HUES6 (cell line): ENCODE data around the gene UROD.
"Not testable (repeated sequence)": the region's sequence is repeated elsewhere in the genome, so short reads cannot be mapped to it uniquely, and the experiment has no call there.

Source experiments
- H3K27ac ChIP-seq: 2 replicates; pipeline ENCODE4 v1.7.0; 2013; ENCODE audit warnings: low read depth, mild to moderate bottlenecking, low read length, inconsistent platforms
- H3K27me3 ChIP-seq: 2 replicates; pipeline ENCODE4 v1.6.1; 2013; ENCODE audit warnings: low read length; ENCODE audit not compliant: control insufficient read depth, insufficient read depth
- H3K36me3 ChIP-seq: 2 replicates; pipeline ENCODE4 v1.6.1; 2013; ENCODE audit warnings: low read length; ENCODE audit not compliant: control insufficient read depth, insufficient read depth
- H3K4me1 ChIP-seq: 2 replicates; pipeline ENCODE4 v1.6.1; 2013; ENCODE audit warnings: low read length; ENCODE audit not compliant: control insufficient read depth, insufficient read depth
- H3K4me3 ChIP-seq: 2 replicates; pipeline ENCODE4 v1.5.1; 2013; ENCODE audit warnings: low read depth, low read length
- H3K9ac ChIP-seq: one replicate; pipeline ENCODE4 v1.6.1; 2013; ENCODE audit warnings: mild to moderate bottlenecking, low read length
- H3K9me3 ChIP-seq: 2 replicates; pipeline ENCODE4 v1.6.1; 2013; ENCODE audit warnings: low read depth, low read length; ENCODE audit not compliant: control insufficient read depth, insufficient read depth

Gene UROD

GRCh38 chr1:44995467-44996238, 16.4 kb upstream of the UROD start:
- Histone ChIP-seq H3K9me3 (no peaks in the 10 kb centered on the region), H3K36me3 (no peaks in the 10 kb centered on the region), H3K9ac (no peak overlapping the region), H3K4me3 (no peak overlapping the region), H3K27ac (no peak overlapping the region), H3K27me3 (no peaks in the 10 kb centered on the region), H3K4me1 (peaks cover 4% of the 10 kb centered on the region; the same call in 1 of the 2 replicates)

- Histone ChIP-seq H3K4me3 (no peak overlapping the region), H3K27me3 (no peaks in the 10 kb centered on the region), H3K36me3 (peaks cover 25% of the 10 kb centered on the region), H3K27ac (no peak overlapping the region), H3K9me3 (no peaks in the 10 kb centered on the region), H3K9ac (no peak overlapping the region), H3K4me1 (peaks cover 4% of the 10 kb centered on the region; the same call in 1 of the 2 replicates)
Measured at GRCh38 chr1:44999232-44999631, 12.8 kb upstream of the UROD start.

- Histone ChIP-seq H3K27me3 (no peaks in the 10 kb centered on the region), H3K36me3 (peaks cover 43% of the 10 kb centered on the region), H3K4me3 (no peak overlapping the region), H3K27ac (no peak overlapping the region), H3K4me1 (peaks cover 4% of the 10 kb centered on the region; the same call in 1 of the 2 replicates), H3K9me3 (no peaks in the 10 kb centered on the region), H3K9ac (no peak overlapping the region)
Measured at GRCh38 chr1:45001011-45001481, 11.0 kb upstream of the UROD start.

GRCh38 chr1:45001576-45001975, 10.5 kb upstream of the UROD start:
- not testable (repeated sequence) for H3K9me3 ChIP-seq, H3K4me3 ChIP-seq, H3K27ac ChIP-seq, H3K4me1 ChIP-seq, H3K9ac ChIP-seq, H3K27me3 ChIP-seq
- peaks cover 44% of the 10 kb centered on the region for H3K36me3 ChIP-seq

GRCh38 chr1:45002650-45003645, 9.1 kb upstream of the UROD start:
- Histone ChIP-seq H3K27me3 (no peaks in the 10 kb centered on the region), H3K4me3 (no peak overlapping the region), H3K4me1 (peaks cover 4% of the 10 kb centered on the region; the same call in 1 of the 2 replicates), H3K9me3 (no peaks in the 10 kb centered on the region), H3K36me3 (peaks cover 58% of the 10 kb centered on the region), H3K27ac (no peak overlapping the region), H3K9ac (no peak overlapping the region)

GRCh38 chr1:45003741-45004140, 8.3 kb upstream of the UROD start:
- peaks cover 4% of the 10 kb centered on the region; the same call in 1 of the 2 replicates for H3K4me1 ChIP-seq
- H3K27me3 ChIP-seq: no peaks in the 10 kb centered on the region
- no peak overlapping the region for H3K4me3 ChIP-seq
- peaks cover 66% of the 10 kb centered on the region for H3K36me3 ChIP-seq
- no peaks in the 10 kb centered on the region for H3K9me3 ChIP-seq
- no peak overlapping the region for H3K27ac ChIP-seq
- H3K9ac ChIP-seq: no peak overlapping the region

GRCh38 chr1:45004281-45004920, 7.7 kb upstream of the UROD start:
- H3K4me3 ChIP-seq: no peak overlapping the region
- peaks cover 4% of the 10 kb centered on the region; the same call in 1 of the 2 replicates for H3K4me1 ChIP-seq
- H3K9ac ChIP-seq: no peak overlapping the region
- H3K27me3 ChIP-seq: no peaks in the 10 kb centered on the region
- H3K36me3 ChIP-seq: peaks cover 73% of the 10 kb centered on the region
- no peaks in the 10 kb centered on the region for H3K9me3 ChIP-seq
- no peak overlapping the region for H3K27ac ChIP-seq

- H3K36me3 ChIP-seq: peaks cover 75% of the 10 kb centered on the region
- no peaks in the 10 kb centered on the region for H3K4me1 ChIP-seq
- H3K27ac ChIP-seq: no peak overlapping the region
- H3K9me3 ChIP-seq: no peaks in the 10 kb centered on the region
- no peak overlapping the region for H3K9ac ChIP-seq
- H3K4me3 ChIP-seq: no peak overlapping the region
- no peaks in the 10 kb centered on the region for H3K27me3 ChIP-seq
Measured at GRCh38 chr1:45005761-45006160, 6.3 kb upstream of the UROD start.

- Histone ChIP-seq H3K27ac (no peak overlapping the region), H3K9ac (no peak overlapping the region), H3K27me3 (no peaks in the 10 kb centered on the region), H3K9me3 (no peaks in the 10 kb centered on the region), H3K4me1 (peaks cover 6% of the 10 kb centered on the region), H3K4me3 (no peak overlapping the region), H3K36me3 (peaks cover 70% of the 10 kb centered on the region)
Measured at GRCh38 chr1:45007311-45007710, 4.7 kb upstream of the UROD start.

GRCh38 chr1:45008076-45008475, 4.0 kb upstream of the UROD start:
- peaks cover 62% of the 10 kb centered on the region for H3K36me3 ChIP-seq
- no peaks in the 10 kb centered on the region for H3K27me3 ChIP-seq
- H3K4me3 ChIP-seq: no peak overlapping the region
- H3K9me3 ChIP-seq: no peaks in the 10 kb centered on the region
- H3K27ac ChIP-seq: no peak overlapping the region
- no peak overlapping the region for H3K9ac ChIP-seq
- H3K4me1 ChIP-seq: peaks cover 11% of the 10 kb centered on the region
